Ectodermal cell (in vitro differentiated cells): ENCODE measurements around the gene HSFX1.

ENCODE experiments used
- H3K27ac ChIP-seq: 2 replicates; pipeline ENCODE4 v1.7.0; 2013; ENCODE audit warnings: mild to moderate bottlenecking, low read depth, low read length; ENCODE audit not compliant: insufficient read depth, poor library complexity, severe bottlenecking
- H3K27me3 ChIP-seq: 2 replicates; pipeline ENCODE4 v1.7.0; 2013; ENCODE audit warnings: mild to moderate bottlenecking, low read length; ENCODE audit not compliant: insufficient read depth, control insufficient read depth, poor library complexity, severe bottlenecking
- H3K36me3 ChIP-seq: one replicate; pipeline ENCODE4 v1.7.0; 2013; ENCODE audit warnings: low read length; ENCODE audit not compliant: control insufficient read depth, insufficient read depth
- H3K4me1 ChIP-seq: one replicate; pipeline ENCODE4 v1.7.0; 2013; ENCODE audit warnings: low read length; ENCODE audit not compliant: control insufficient read depth, insufficient read depth
- H3K4me3 ChIP-seq: 2 replicates; pipeline ENCODE4 v1.7.0; 2013; ENCODE audit warnings: low read depth, low read length, control low read depth; ENCODE audit not compliant: insufficient read depth
- H3K9me3 ChIP-seq: 2 replicates; pipeline ENCODE4 v1.7.0; 2013; ENCODE audit warnings: mild to moderate bottlenecking, low read length, moderate library complexity; ENCODE audit not compliant: control insufficient read depth
- WGBS, 2 experiments: methylation state at CpG; one replicate each; pipeline ENCODE4 v1.1.7; 2013; ENCODE audit warnings: missing lambda C conversion rate in 2 of 2; 5-methylcytosine and 5-hydroxymethylcytosine counted together

The HSFX1 gene

DNA sequence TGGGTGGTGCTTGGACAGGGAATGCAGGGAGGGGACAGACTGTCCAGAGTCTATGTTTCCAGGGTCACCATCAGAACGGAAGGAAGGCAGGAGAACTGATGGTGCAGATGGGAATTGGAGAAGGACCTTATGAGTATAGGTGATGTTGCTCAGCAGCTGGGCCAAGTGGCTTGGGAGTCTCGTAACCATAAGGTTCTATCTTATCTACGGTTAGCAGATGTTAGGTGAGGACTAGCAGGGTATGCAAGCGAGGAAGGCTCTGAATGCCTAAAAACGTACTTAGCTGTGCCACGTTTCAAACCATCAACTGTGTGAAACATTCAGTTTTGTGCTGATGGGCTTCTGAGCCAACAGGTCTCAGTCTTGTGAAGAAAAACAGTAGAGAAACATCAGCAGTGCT is 30.2 kb downstream of the HSFX1 start:
- Histone ChIP-seq H3K9me3 (no peaks in the 10 kb centered on the region), H3K4me1 (no peaks in the 10 kb centered on the region), H3K27ac (no peak overlapping the region), H3K27me3 (no peaks in the 10 kb centered on the region), H3K36me3 (no peaks in the 10 kb centered on the region), H3K4me3 (no peak overlapping the region)
- 91 to 95% methylated on average over 6 of the region's 6 CpGs for WGBS, 2 experiments

DNA sequence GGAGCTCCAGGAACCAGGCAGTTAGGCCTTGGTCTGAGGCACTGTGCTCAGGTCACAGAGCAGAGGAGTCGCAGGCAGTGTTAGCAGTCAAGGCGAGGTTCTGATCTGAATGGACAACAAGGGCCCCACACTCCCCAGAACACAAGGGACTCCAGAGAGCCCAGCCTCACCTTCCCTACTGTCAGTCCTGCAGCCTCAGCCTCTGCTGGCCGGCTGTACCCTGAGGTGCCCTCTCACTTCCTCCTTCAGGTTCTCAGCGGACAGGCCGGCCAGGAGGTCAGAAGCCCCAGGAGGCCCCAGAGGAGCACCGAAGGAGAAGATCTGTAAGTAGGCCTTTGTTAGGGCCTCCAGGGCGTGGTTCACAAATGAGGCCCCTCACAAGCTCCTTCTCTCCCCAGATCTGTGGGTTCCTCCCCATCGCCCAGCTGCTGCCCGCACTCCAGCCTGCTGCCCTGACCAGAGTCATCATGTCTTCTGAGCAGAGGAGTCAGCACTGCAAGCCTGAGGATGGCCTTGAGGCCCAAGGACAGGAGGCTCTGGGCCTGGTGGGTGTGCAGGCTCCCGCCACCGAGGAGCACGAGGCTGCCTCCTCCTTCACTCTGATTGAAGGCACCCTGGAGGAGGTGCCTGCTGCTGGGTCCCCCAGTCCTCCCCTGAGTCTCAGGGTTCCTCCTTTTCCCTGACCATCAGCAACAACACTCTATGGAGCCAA is 34.0 kb downstream of the HSFX1 start:
- no peaks in the 10 kb centered on the region for H3K27me3 ChIP-seq
- WGBS, 2 experiments: 91 to 94% methylated on average over 12 of the region's 12 CpGs
- no peak overlapping the region for H3K27ac ChIP-seq
- H3K4me1 ChIP-seq: no peaks in the 10 kb centered on the region
- H3K36me3 ChIP-seq: no peaks in the 10 kb centered on the region
- no peaks in the 10 kb centered on the region for H3K9me3 ChIP-seq
- no peak overlapping the region for H3K4me3 ChIP-seq

DNA sequence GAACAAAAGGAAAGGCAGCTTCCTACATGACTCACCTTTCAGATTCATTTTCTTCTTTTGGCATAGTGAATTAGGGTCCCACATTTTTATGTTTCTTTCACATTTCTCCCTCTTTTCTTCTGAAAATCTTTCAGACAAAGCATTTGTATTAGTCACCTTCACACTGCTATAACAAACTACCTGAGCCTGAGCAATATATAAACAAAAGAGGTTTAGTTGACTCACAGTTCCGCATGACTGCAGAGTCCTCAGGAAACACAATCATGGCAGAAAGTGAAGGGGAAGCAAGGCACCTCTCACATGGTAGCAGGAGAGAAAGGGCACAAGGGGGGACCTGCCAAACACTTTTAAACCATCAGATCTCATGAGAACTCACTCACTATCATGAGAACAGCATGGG is 44.8 kb downstream of the HSFX1 start:
- Histone ChIP-seq H3K27me3 (no peaks in the 10 kb centered on the region), H3K36me3 (no peaks in the 10 kb centered on the region), H3K9me3 (no peaks in the 10 kb centered on the region), H3K4me3 (no peak overlapping the region), H3K4me1 (no peaks in the 10 kb centered on the region), H3K27ac (no peak overlapping the region)
- 73 to 80% methylated on average over 1 of the region's 1 CpG for WGBS, 2 experiments

DNA sequence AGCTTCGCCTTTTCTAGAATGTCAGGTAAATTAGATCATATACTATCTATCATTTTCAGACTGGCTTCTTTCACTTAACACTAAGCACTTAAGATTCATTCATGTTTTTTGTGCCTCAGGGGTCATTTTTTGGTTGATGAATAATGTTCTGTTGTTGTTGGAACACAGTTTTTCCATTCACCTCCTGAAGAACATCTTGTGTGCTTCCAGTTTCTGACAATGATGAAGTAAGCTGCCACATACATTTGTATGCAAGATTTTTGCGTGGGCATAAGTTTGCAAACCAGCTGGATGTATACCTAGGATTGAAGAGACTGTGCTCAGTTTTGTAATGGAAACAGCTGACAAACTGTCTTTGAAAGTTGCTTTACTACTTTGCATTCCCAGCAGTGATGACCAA is 45.5 kb downstream of the HSFX1 start:
- no peaks in the 10 kb centered on the region for H3K27me3 ChIP-seq
- H3K9me3 ChIP-seq: no peaks in the 10 kb centered on the region
- H3K4me3 ChIP-seq: no peak overlapping the region
- H3K27ac ChIP-seq: no peak overlapping the region
- H3K36me3 ChIP-seq: no peaks in the 10 kb centered on the region
- 91 to 94% methylated on average over 2 of the region's 2 CpGs for WGBS, 2 experiments
- no peaks in the 10 kb centered on the region for H3K4me1 ChIP-seq

DNA sequence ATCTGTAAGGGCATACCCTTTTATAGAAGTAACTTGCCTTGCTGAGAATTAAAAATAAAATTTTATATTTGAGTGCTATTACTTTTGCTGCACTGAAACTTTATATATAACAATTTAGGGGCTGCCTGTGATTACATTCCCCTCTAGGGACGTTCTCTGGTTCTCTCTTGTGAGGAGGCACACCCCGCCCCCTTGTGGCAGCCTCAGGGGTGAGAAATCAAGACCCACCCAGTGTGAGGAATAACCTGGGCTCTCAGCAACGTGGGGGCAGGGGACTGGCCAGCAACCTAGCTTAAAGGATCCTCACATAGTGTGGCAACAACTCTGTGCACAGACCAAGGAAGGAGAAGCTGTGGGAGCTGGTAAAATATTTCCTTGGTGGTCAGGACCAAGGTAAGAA is 51.6 kb downstream of the HSFX1 start:
- Histone ChIP-seq H3K27ac (no peak overlapping the region), H3K4me1 (peaks cover 8% of the 10 kb centered on the region), H3K36me3 (no peaks in the 10 kb centered on the region), H3K9me3 (no peaks in the 10 kb centered on the region), H3K4me3 (no peak overlapping the region), H3K27me3 (no peaks in the 10 kb centered on the region)
- 25 to 40% methylated on average over 3 of the region's 3 CpGs for WGBS, 2 experiments
